GM18519 (cell line): Measurements from ENCODE around the gene CELF4.

Experiments used
- ATAC-seq: cut with Tn5 transposase; IDR thresholded peaks from one replicate; pipeline ENCODE4 v1.9.1; 2021; ENCODE audit warnings: mild to moderate bottlenecking, moderate library complexity; ENCODE audit not compliant: unreplicated experiment, low FRiP score

The CELF4 gene

DNA sequence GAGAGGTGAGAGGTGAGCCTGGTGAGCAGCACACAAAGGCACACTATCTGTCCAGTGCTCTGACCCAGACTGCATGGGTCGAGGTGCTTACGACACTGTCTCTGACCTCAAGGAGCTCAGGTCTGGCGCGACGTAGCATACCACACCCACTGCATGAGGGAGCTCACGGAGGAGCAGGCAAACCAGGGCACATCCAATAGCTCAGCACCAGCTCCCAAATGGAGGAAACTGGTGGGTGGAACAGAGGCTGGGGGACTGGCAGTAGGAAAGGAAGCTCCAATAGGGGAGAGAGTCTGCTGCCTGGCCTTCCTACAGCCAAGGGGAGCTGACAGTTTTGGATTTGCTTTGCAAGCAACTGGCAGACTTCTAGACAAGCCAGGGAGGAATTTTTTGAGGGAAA lies 36.3 kb downstream of the CELF4 start:
- no peak for ATAC-seq

DNA sequence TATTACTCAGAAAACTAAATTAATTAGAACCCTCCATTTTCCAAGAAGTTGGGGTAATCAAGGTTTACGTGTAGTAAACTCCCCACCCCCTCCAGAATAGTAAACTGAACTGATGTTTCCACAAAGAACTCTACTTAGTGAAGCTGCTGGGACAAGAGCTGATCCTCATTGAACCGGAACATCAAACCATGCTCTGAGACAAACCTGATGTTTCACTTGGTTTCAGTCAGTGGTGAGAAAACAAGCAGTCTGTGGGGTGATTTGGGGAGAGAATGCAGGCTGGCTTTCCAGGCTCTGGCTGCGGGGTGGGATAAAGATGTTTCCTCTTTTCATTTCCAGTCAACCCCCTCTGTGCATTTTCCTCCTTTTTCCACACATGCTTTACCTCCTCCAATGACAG lies 38.2 kb downstream of the CELF4 start:
- ATAC-seq, result no peak

DNA sequence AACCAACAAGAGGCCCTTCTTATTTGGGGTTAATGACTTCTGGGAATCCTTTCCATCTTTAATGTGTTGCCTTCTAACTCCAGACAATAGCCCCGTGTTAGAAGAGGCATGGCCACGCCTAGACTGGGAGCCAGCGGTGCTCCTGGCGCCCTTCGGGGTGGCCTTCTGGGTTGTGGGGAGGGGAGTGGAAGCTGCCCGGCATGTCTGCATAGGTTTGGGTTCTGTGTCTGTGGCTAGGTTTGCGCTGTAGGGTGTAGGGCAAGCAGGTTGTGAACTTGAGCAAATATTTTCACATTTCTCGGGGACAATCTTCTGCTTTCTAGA lies 40.4 kb downstream of the CELF4 start:
- no peak for ATAC-seq

DNA sequence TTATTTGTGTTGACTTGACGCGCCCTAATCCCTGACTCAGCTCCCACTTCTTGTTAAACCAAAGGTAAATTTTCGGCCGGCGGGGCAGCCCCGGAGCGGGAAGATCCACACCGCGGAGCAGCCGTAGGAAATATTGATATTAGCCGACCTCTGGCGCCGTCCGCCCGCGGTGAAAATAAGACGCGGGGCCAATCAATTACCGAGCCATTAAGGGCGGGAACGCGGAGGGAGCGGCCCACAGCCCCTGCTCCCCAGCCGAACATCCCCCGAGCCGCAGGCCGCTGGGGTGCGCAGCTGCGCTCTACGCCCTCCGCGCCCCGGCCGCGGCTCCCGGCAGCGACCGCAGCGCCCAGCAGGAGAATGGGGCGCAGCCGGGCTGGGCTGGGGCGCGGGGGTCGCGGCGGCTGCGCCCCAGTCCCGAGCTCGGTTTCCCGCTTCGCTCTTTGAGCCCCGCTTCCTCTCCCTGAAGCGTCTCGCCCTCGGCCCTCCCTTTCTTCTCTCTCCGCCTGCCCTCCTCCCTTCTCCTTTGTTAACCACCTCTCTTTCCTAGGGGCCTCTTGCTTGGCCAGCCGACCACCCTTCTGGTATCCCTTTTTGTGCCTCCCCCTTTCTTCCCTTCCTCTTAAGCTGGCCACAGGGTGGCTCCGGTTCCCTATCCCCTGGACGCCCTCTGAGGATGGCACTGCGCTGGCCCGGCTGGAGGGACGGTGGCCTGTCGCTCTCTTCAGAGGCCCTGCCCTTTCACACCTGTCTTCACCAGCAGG lies 40.9 kb downstream of the CELF4 start:
- no peak for ATAC-seq

DNA sequence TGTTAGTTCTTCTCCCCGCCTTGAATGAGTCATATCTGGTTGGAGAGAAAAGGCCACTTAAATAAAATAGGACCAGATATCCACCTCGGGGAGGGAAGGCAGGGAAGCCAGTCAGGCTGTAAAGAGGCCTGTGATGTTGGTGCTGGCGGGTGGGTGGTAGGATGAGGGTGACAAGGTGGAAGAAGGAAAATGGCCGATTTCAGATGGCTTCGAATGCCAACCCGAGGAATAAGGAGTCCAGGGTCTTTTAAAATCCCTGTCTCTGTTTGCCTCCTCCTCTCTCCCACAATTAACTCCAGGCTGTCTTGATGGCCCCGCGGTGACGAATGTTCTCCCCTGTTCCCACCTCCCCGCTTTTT lies 41.5 kb downstream of the CELF4 start:
- no peak for ATAC-seq

DNA sequence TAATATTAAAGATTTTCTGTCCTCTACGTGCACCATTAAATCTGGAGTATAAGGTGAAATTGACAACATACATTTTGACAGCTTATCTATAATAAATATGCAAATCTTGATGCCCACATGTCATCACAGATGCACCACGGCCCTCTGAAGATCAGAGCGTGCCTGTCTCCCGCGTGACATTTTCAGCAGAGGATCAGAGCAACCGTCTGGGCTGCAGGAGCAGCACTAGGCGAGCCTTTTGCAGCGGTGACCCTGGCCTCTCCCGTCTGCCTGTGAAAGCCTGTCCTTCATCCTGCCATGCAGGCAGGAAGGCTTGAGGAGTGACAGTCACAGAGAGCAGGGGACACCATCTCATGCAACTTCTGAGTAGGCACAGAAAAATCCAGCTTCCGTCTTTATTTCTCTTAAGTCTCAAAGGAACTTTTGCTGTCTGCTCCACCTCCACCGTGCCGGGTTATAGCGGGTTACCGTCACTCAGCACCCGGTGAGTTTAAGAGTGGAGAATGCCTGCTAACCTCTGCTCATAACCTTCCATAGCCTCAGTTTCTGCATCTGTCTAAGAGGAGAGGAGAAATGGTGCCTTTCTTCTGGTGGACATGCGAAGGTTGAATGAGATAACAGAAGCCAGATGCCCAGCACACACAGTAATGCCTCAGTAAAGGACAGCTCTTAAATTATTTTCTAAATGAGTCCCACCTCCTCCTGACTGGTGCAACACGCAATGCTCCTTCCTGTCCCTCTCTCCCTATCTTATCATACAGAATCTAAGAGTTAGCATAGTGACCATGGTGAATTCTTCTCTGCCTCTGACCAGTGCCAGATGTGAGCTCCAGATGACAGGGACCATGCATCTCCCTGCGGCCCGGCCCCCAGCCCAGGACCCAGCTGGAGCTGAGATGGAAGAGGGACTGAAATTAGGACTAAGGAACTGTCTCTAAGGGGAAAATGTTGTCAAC lies 43.8 kb downstream of the CELF4 start:
- no peak for ATAC-seq

DNA sequence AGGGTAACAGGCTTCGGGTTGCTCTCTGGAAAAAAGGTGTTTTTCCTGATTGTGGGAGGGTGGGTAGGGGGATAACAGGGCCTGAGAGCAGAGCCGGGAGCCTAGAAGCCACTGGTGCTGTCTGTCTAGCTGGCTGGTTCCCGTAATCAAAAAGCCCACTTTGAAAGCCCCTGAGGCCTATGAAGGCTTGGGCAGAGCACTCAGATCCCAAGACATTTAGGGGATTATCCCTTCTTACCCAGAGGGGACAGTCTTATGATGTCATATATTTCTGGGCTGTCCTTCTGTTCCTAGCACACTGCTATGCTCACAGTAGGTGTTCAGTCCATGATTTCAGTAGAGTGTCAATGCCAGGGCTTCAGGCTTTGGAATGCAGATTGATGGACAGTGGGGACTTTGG lies 45.1 kb downstream of the CELF4 start:
- ATAC-seq, result no peak

DNA sequence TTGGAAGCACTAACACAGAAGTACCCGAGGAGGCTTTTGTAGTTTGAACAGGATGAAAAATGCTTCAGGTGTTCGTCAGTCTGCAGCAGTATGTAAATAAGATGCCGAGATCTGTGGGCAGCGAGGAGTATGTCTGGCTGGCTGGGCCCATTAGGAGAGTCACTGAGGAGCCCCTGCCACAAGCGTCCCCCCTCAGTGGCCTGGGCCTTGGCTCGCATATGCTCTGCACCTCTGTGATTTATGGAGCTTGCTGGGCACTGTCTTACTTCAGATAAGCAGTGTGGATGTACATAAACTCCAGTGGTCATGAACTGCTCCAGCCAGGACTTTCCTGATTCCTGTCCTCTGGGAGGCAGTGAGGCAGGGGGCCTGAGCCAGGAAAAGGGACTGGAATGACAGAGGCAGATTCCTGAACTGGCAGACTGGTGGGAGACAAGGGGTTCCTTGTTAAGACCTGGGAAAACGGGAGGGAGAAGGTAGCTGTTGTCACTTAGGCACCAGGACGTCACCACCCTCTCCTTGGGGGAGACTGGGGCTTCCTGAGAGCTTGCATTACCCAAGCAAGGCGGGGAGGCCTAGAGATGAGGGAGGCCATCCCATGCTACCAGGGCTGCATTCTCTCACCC lies 46.0 kb downstream of the CELF4 start:
- no peak for ATAC-seq

DNA sequence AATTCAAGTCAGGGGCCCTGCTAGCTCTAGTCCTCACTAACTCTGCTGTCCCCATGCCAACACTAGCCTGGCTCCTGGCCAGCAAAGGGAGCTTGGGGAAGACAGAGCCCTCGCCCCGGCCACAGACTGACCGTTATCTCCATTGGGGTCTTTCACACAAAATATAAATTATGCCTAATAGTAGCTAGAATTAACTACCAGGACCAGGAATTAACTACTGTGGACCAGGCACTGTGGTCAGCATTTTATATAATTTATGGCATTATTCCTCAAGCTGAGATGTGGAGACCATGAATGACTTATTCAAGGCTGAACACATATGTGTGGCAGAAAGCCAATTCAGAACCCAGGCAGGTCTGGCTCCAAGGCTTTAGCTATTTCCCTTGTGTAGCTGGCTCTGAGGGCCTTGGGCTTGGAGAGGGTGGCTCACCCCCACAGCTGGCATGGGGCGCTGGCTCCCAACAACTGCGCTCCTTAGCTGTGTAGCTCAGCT lies 49.2 kb downstream of the CELF4 start:
- ATAC-seq, result no peak

DNA sequence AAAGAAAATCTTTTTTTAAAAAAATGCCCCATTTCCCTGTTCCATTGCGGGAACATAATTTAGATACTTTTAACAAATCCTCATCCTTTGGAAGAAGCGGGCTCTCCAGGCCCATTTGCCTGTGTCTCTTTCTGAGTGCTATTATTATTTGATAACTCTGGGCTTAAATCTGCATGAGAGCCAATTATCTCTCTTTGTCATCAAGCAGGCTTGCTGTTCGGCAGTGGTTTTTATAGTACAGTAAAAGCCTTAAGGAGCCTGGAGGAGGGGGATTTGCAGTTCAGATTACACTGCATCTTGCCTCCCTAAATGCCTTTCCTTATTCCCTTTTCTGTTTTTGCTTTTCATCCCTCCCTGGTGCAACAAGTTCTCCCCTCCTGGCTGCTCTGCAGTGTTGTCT lies 50.6 kb downstream of the CELF4 start:
- ATAC-seq, result no peak

DNA sequence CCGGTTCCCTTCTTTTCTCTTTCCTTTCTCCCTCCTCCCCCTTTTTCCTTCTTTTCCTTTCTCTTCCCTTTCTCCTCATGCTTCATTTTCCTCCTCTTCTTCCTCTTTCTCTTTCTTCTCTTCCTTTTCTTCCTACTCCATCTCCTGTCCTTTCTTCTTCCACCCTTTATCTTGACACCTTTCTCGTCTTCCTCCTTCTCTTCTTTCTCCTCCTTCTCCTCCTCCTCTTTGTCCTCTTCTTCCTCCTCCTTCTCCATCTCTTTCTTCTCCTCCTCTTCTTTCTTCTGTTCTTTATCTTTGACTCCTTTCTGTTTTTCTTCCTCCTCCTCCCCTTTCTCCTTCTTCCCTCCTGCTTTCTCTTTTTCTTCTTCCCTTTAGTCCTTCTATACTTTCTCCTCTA lies 53.2 kb downstream of the CELF4 start:
- ATAC-seq, result no peak

DNA sequence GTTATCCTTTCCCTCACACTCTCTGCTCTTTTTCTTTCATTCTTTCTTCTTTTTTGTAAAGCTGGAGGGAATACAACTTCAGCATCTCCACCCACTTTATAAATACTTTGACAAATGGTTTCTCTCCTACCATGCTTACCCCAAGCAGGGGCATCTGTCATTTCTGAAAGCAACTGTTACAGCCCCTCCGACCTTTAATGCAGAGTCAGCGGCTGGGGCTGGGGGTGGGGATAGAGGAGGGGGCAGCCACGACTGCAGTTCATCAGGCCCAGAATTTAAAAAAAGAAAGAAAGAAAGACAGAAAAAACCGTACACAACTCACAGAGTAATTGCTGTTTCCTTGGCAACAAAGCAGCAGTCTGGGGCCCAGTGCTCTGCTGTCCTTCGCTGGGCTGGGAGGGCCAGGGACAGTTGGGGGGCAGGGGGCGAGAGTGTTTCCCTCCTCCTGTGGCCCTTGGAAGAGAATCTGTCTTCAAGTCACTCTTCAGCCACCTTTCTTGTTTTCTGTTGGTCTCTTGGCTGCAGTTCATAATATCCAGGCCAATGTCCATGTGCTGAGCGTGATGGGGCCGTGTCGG lies 53.8 kb downstream of the CELF4 start:
- ATAC-seq, result no peak

DNA sequence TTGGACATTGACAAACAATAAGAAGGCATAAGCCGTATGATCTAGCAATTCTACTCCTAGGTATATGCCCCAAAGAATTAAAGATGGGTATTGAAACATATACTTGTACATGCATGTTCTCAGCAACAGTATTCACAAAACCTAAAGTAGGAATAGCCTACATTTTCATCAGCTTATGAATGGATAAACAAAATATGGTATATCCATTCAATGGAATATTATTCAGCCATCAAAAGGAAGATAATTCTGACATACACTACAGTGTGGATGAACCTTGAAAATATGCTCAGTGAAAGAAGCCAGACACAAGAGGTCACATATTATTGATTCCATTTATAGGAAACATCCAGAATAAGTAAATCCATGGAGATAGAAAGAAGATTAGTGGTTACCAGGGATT lies 56.0 kb downstream of the CELF4 start:
- no peak for ATAC-seq

DNA sequence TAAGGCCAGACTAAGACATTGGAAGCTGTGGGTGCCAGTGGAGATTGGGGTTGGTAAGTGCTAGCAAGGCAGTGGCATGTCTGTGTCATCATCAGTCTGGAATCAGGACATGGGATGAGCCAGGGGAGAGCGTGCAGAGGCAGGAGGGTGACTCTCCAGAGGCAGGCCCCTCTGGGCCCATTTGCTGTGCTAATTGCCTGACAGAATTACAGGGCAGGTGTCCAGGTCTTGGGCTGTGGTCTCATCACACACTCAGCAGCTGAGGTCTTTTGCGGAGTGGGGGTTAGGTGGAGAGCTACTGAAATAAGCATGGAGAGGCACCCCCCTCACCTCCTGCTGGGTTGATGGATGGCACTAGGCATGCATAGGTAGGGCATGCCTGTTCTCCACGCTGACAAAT lies 57.4 kb downstream of the CELF4 start:
- ATAC-seq, result no peak

DNA sequence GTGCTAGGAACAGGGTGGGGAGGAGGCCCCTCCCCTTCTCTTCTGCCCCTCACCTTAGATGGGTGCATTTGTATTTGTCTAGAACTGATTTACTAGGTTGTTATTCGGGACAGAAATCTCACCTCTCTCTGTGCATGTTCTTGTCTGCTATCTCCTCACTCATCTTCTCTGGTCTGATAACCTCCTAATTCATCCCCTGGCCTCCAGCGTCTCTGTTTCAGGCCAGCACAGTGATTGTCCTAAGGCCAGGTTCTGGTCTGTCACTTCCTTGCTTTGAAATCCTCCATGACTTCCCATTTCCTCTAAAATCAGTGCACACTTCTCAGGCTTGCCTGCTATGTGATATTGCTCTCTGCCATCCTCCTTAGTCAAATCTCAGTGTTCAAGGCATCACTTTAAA lies 58.4 kb downstream of the CELF4 start:
- no peak for ATAC-seq

DNA sequence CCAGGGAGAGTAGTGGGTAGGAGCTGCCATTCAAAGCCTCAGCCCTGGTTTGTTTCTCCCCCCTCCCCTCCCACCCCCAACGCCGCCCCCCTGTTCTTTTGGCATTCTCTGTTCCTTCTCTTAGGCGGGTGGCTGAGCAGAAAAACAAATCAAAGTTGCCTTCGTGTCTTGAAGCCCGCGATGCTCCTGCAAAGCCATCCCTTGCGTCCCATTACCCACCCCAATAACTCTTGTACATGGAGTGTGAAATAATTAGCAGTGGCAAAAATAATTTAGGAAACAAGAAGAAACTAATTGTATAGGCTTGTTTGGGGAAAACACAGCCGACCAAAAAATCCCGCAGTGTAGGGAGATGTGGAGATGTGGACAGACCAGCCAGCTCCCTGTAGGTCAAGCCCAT lies 59.6 kb downstream of the CELF4 start:
- ATAC-seq, result no peak

DNA sequence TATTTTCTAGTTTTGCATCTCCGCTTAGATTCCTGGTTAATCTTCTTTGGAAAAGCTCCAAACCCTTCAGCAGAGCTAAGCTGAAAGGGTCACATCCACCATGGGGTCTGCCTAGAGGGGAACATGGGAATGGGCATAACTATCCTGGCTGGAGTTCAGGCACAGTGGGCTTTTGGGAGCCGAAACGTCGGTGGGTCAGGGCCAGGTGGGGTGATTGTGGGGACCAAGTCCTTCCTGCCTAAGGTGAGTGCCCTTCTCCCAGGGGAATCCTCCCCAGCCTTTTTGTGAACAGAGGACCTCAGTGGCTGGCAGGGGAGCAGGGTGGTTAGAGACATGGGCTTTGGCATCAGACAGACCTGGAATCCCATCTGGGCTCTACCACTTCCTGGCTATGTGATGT lies 60.3 kb downstream of the CELF4 start:
- ATAC-seq, result no peak

DNA sequence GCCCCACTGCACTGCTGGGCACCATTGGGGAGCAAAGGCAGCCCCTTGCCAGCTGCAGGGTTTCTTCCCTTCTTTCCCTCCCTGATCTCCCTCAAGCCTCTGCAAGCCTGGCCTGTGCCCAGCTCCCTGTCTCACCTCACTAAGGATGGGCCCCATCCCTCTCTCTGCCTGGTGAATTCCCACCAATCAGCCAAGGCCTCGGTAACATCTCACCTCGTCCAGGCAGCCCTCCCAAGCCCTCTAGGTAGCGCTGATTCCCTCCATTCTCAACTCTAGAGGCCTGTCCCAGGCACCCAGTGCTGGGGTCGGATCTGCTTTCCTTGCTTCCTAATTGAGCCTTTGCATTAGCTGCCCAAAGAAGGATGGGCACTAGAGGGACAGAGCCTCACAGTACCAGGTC lies 63.0 kb downstream of the CELF4 start:
- ATAC-seq, result no peak

DNA sequence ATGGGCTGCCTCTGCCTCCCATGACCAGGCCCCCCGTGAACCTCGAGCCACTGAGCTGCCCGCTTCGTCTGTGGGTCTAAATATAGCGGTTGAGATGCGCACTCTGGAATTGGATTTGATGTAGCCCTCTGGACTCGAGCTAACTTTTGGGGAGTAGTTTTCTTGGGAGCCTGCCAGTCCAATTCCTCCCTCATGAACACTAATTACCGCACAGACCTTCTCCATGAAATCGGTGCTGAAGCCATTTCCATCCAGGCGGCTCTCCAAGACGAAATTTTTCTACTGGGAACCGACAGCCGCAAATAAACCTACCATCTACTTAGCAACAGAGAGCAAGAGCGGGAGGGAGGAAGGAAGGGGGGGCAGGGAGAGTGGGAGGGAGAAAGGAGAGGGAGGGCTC lies 63.6 kb downstream of the CELF4 start:
- ATAC-seq, result no peak

DNA sequence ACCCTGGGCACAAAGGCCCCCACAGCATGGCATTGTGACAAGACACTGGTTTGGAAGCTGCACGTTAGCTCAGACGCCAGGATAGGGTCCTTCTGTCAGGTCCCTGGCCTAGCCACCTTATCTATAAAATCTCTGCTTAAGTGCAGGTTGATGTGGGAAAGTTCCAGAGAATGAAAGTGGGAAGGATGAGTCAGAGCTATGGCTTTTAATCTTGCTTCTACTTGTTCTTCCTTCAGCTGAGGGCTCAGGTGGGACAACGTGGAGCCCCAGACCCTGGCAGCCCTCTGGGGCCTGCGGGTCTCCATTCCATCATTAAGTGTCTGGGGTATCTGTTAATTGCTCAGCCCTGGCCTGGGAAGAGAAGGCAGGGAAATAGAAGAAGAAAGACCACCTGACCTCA lies 64.5 kb downstream of the CELF4 start:
- ATAC-seq, result no peak

DNA sequence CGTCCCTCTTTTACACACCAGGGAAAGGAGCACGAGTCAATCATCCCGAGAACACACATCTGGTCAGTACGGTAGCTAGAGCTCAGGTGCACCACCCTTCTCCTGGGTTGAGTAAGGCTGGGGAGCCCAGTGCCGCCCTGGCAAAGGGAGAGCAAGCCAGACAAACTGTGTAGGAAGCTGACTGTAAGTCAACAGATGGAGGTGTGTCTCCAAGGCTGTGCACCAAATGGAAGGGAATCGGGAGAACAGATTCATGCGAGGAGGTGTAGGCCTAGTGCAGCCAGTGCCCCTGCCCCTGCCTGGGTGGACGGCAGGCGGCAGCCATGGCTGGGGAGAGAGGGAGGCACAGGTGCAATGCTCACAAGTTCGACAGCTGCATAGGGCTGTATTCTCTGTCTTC lies 65.7 kb downstream of the CELF4 start:
- no peak for ATAC-seq
